Astrocyte (in vitro differentiated cells and primary cell): Measurements from ENCODE around the gene UNC93A. TPM values are rescaled to one million over a fixed set of nuclear protein-coding genes. Genes with fewer than 3 reads are reported as not detected.
"Not testable (repeated sequence)": the region's sequence is repeated elsewhere in the genome, so short reads cannot be mapped to it uniquely, and the experiment has no call there.

Source experiments
- DNase-seq: peaks from one replicate; pipeline ENCODE4 v3.0.0-alpha.2; 2010; ENCODE audit warnings: low read depth
- FAIRE-seq: peaks from 2 replicates; lab custom pipeline; 2011; peaks lifted over from hg19 to GRCh38; lab: Jason Lieb, UNC
- H2AFZ ChIP-seq: 2 replicates; pipeline ENCODE4 v1.6.0; 2012; ENCODE audit warnings: low read depth, low read length, inconsistent platforms
- H3K27ac ChIP-seq: 2 replicates; pipeline ENCODE4 v1.5.1; 2011; ENCODE audit warnings: low read depth, low read length, inconsistent platforms
- H3K27me3 ChIP-seq: 2 replicates; pipeline ENCODE4 v1.6.0; 2011; ENCODE audit warnings: low read length, inconsistent platforms; ENCODE audit not compliant: insufficient read depth
- H3K36me3 ChIP-seq: 2 replicates; pipeline ENCODE4 v1.5.1; 2011; ENCODE audit warnings: low read length, inconsistent platforms; ENCODE audit not compliant: insufficient read depth
- H3K4me1 ChIP-seq: 2 replicates; pipeline ENCODE4 v1.5.1; 2011; ENCODE audit warnings: low read length, inconsistent platforms; ENCODE audit not compliant: insufficient read depth
- H3K4me2 ChIP-seq: 2 replicates; pipeline ENCODE4 v1.6.0; 2012; ENCODE audit warnings: low read length, inconsistent platforms
- H3K4me3 ChIP-seq: 2 replicates; pipeline ENCODE4 v1.5.1; 2011; ENCODE audit warnings: low read depth, mild to moderate bottlenecking, low read length, inconsistent platforms; ENCODE audit not compliant: insufficient read depth
- H3K79me2 ChIP-seq: 2 replicates; pipeline ENCODE4 v1.6.0; 2012; ENCODE audit warnings: mild to moderate bottlenecking, low read length, inconsistent platforms; ENCODE audit not compliant: insufficient read depth
- H3K9ac ChIP-seq: 2 replicates; pipeline ENCODE4 v1.6.0; 2012; ENCODE audit warnings: mild to moderate bottlenecking, low read length, inconsistent platforms
- H3K9me3 ChIP-seq: 2 replicates; pipeline ENCODE4 v1.5.1; 2012; ENCODE audit warnings: low read depth, mild to moderate bottlenecking, low read length, inconsistent platforms; ENCODE audit not compliant: insufficient read depth
- H4K20me1 ChIP-seq: 2 replicates; pipeline ENCODE4 v1.6.0; 2012; ENCODE audit warnings: low read length, inconsistent platforms; ENCODE audit not compliant: insufficient read depth
- H3K27ac Mint-ChIP-seq: one replicate; pipeline ENCODE4 v1.8.0; 2021; ENCODE audit warnings: mild to moderate bottlenecking, mixed read lengths; ENCODE audit not compliant: unreplicated experiment
- H3K27me3 Mint-ChIP-seq: one replicate; pipeline ENCODE4 v1.8.0; 2021; ENCODE audit warnings: low read depth, mixed read lengths; ENCODE audit not compliant: unreplicated experiment
- H3K36me3 Mint-ChIP-seq: one replicate; pipeline ENCODE4 v1.8.0; 2021; ENCODE audit warnings: low read depth, mixed read lengths; ENCODE audit not compliant: unreplicated experiment
- H3K4me1 Mint-ChIP-seq: one replicate; pipeline ENCODE4 v1.8.0; 2021; ENCODE audit warnings: low read depth, mixed read lengths; ENCODE audit not compliant: unreplicated experiment
- H3K4me3 Mint-ChIP-seq: one replicate; pipeline ENCODE4 v1.8.0; 2021; ENCODE audit warnings: mild to moderate bottlenecking, moderate library complexity, mixed read lengths; ENCODE audit not compliant: unreplicated experiment
- H3K9me3 Mint-ChIP-seq: one replicate; pipeline ENCODE4 v1.8.0; 2021; ENCODE audit warnings: mild to moderate bottlenecking, mixed read lengths; ENCODE audit not compliant: unreplicated experiment
- CTCF ChIP-seq: IDR thresholded peaks from 2 replicates; pipeline ENCODE4 v1.5.1; 2011; ENCODE audit warnings: low read depth, mild to moderate bottlenecking, inconsistent platforms, low read length, moderate library complexity; ENCODE audit not compliant: insufficient read depth
- EZH2 ChIP-seq: IDR thresholded peaks from 2 replicates; pipeline ENCODE4 v1.6.1; 2012; ENCODE audit warnings: mild to moderate bottlenecking, low read length, inconsistent platforms; ENCODE audit not compliant: insufficient read depth
- total RNA-seq: library from RNA; stranded (reverse); gene quantifications from 2 replicates; pipeline ENCODE4 v1.2.1, GENCODE V29; 2021

Gene UNC93A
- total RNA-seq, 1 donor from 2014 or later = not detected

GRCh38 chr6:167266830-167267555 lies 24.1 kb upstream of the UNC93A start:
- H3K4me2 ChIP-seq = no peak overlapping the region
- no peaks in the 10 kb centered on the region for H4K20me1 ChIP-seq
- Mint-ChIP-seq H3K36me3 (no peaks in the 10 kb centered on the region), H3K4me3 (no peak overlapping the region), H3K27ac (no peak overlapping the region), H3K9me3 (peaks cover 14% of the 10 kb centered on the region), H3K4me1 (peaks cover 5% of the 10 kb centered on the region), H3K27me3 (peaks cover 21% of the 10 kb centered on the region)
- no peak overlapping the region for H3K9ac ChIP-seq
- no peak overlapping the region for H3K27ac ChIP-seq
- H3K4me3 ChIP-seq = no peak overlapping the region
- no peaks in the 10 kb centered on the region for H3K9me3 ChIP-seq
- TF ChIP-seq CTCF (no peak), EZH2 (no peak)
- no peak for FAIRE-seq
- H3K4me1 ChIP-seq = no peaks in the 10 kb centered on the region
- H3K36me3 ChIP-seq = no peaks in the 10 kb centered on the region
- no peak overlapping the region for H2AFZ ChIP-seq
- no peaks in the 10 kb centered on the region for H3K79me2 ChIP-seq
- H3K27me3 ChIP-seq = no peaks in the 10 kb centered on the region
- DNase-seq = no peak

- not testable (repeated sequence) for H2AFZ ChIP-seq, H3K4me3 Mint-ChIP-seq, H3K4me3 ChIP-seq, H3K4me1 Mint-ChIP-seq, H3K79me2 ChIP-seq, DNase-seq, H3K27ac ChIP-seq, H3K36me3 ChIP-seq, H3K4me2 ChIP-seq, H3K36me3 Mint-ChIP-seq, H3K9me3 Mint-ChIP-seq, H3K27ac Mint-ChIP-seq, H3K9me3 ChIP-seq, H3K9ac ChIP-seq, H4K20me1 ChIP-seq, H3K4me1 ChIP-seq, H3K27me3 ChIP-seq
- peaks cover 25% of the 10 kb centered on the region for H3K27me3 Mint-ChIP-seq
- peak; percentile 34 for FAIRE-seq
These were observed 23.6 kb upstream of the UNC93A start for GRCh38 chr6:167267556-167267898.

GRCh38 chr6:167267921-167268401 lies 23.2 kb upstream of the UNC93A start:
- Mint-ChIP-seq H3K27ac (no peak overlapping the region), H3K9me3 (peaks cover 5% of the 10 kb centered on the region), H3K27me3 (peaks cover 26% of the 10 kb centered on the region), H3K4me1 (peaks cover 5% of the 10 kb centered on the region), H3K4me3 (no peak overlapping the region), H3K36me3 (no peaks in the 10 kb centered on the region)
- FAIRE-seq (no peak), DNase-seq (no peak)
- no peaks in the 10 kb centered on the region for H3K27me3 ChIP-seq
- no peak overlapping the region for H3K27ac ChIP-seq
- H3K4me1 ChIP-seq = no peaks in the 10 kb centered on the region
- no peaks in the 10 kb centered on the region for H3K79me2 ChIP-seq
- H3K9ac ChIP-seq = no peak overlapping the region
- no peak overlapping the region for H2AFZ ChIP-seq
- no peaks in the 10 kb centered on the region for H3K9me3 ChIP-seq
- no peaks in the 10 kb centered on the region for H3K36me3 ChIP-seq
- H3K4me2 ChIP-seq = no peak overlapping the region
- no peaks in the 10 kb centered on the region for H4K20me1 ChIP-seq
- no peak overlapping the region for H3K4me3 ChIP-seq
- no peak for TF ChIP-seq CTCF
- no peak for TF ChIP-seq EZH2
